ENCODE measurements around the gene MYNN.

The MYNN gene

DNA sequence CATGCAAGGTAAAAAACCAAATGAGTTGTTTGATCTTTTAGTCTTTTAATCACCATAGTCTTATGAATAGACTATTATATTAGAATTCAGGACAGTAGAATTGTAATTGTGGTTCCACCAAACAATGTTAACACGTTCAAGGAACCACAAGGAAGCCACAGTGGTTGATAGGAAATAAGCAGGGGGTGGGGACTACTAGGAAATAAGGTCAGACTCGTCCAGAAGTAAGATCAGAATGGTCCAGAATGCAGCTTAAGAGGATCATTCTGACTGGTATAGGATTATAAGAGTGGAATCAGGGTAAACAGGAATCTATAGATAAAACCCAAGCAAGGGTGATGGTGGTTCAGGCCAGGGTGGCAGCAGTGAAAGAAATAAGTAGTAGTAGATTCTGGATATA is 7.5 kb downstream of the MYNN start:
- no peak for TF ChIP-seq CTCF (IDR thresholded peaks at IDR 0.05; ENCODE audit: insufficient read depth, low read depth, low read length, missing control alignments)

DNA sequence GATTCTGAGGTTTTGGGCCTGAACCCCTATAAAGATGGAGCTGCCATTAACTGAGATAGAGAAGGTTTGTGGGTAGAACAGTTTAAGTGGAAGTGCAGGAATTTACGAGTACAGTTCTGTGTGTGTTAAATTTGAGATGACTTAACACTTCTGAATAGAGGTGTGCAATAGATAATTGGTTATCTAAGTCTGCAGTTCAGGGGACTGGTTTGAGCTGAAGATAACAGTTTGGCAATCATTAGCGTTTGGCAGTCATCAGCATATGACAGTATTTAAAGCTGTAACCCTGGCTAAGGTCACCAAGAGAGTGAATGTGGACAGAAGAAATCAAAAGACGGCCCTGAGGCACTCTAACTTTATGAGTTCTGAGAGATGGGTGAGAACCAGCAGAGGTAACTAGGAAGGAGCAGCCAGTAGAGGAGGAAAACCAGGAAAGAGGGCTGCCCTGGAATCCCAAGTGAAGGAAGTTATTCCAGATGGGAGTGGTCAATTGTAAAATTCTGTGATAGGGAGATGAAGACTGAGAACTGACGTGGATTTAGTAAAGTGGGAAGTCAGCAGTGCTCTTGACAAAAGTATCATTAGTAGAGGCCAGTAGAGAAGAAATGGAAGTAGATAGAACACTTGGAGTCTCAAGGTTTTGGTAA is 8.1 kb downstream of the MYNN start:
- no peak overlapping the region for H3K4me3 ChIP-seq (ENCODE audit: low read depth, low read length)
- no peak for DNase-seq (ENCODE audit: low read depth)
- no peak for TF ChIP-seq CTCF (IDR thresholded peaks at IDR 0.05; ENCODE audit: insufficient read depth, low read depth, low read length, missing control alignments)

More for the DNA sequence above, 7.5 kb downstream of the MYNN start:
- no peak for DNase-seq (ENCODE audit: low read depth)
- H3K4me3 ChIP-seq (ENCODE audit: low read depth, low read length): no peak overlapping the region

GRCh38 chr3:169787120-169787519 is 13.9 kb downstream of the MYNN start:
- no peak for TF ChIP-seq CTCF (IDR thresholded peaks at IDR 0.05; ENCODE audit: insufficient read depth, low read depth, low read length, missing control alignments)
- DNase-seq (ENCODE audit: low read depth): no peak
- H3K4me3 ChIP-seq (ENCODE audit: low read depth, low read length): no peak overlapping the region

GRCh38 chr3:169787791-169788190 is 14.6 kb downstream of the MYNN start:
- no peak for TF ChIP-seq CTCF (IDR thresholded peaks at IDR 0.05; ENCODE audit: insufficient read depth, low read depth, low read length, missing control alignments)
- H3K4me3 ChIP-seq (ENCODE audit: low read depth, low read length): no peak overlapping the region
- no peak for DNase-seq (ENCODE audit: low read depth)

DNA sequence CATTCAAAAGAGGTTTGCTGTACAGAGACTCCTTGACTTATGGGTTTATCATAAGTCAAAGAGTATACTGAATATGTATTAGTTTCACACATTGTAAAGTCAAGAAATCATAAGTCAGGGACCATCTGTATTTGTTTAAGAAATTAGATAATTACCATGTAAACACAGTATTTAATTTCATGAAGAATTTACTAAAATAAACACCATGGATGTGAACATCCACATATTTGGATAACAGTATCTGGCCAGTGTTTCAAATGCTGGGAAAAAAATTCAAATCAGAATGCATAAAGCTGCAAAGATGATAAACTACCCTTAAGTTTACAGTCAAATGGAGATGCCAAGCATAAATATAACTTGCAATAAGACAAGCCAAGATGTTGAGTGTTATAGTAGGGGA is 17.0 kb downstream of the MYNN start:
- no peak for TF ChIP-seq CTCF (IDR thresholded peaks at IDR 0.05; ENCODE audit: insufficient read depth, low read depth, low read length, missing control alignments)
- no peak for DNase-seq (ENCODE audit: low read depth)
- no peak overlapping the region for H3K4me3 ChIP-seq (ENCODE audit: low read depth, low read length)

- no peak overlapping the region for H3K4me3 ChIP-seq (ENCODE audit: low read depth, low read length)
- DNase-seq (ENCODE audit: low read depth): no peak
- TF ChIP-seq CTCF (IDR thresholded peaks at IDR 0.05; ENCODE audit: insufficient read depth, low read depth, low read length, missing control alignments): no peak
Observed at GRCh38 chr3:169790687-169791429, 17.7 kb downstream of the MYNN start.
